ENCODE data around the gene SLC35C1.
A peak's percentile ranks its signal among the peaks of the same experiment; 100 is the strongest.

SLC35C1 gene

GRCh38 chr11:45804761-45805304, at the start of gene SLC35C1:
TSS of gene SLC35C1 (plus strand) at chr11:45805149. CDS start at chr11:45805802, 653 bp downstream.
- peak; percentile 93 for DNase-seq (ENCODE audit: low read depth)

GRCh38 chr11:45755281-45755859, 49.6 kb upstream of the SLC35C1 start:
- no peak for DNase-seq (ENCODE audit: low read depth)

- DNase-seq (ENCODE audit: low read depth) = no peak
Observed at GRCh38 chr11:45756384-45757010, 48.5 kb upstream of the SLC35C1 start.

GRCh38 chr11:45757672-45758071, 47.3 kb upstream of the SLC35C1 start:
- no peak for DNase-seq (ENCODE audit: low read depth)

GRCh38 chr11:45761659-45762058, 43.3 kb upstream of the SLC35C1 start:
- DNase-seq (ENCODE audit: low read depth) = no peak

GRCh38 chr11:45765107-45765668, 39.8 kb upstream of the SLC35C1 start:
- DNase-seq (ENCODE audit: low read depth) = no peak

GRCh38 chr11:45765836-45766235, 39.1 kb upstream of the SLC35C1 start:
- DNase-seq (ENCODE audit: low read depth) = no peak

- DNase-seq (ENCODE audit: low read depth) = no peak
Observed at GRCh38 chr11:45766469-45766868, 38.5 kb upstream of the SLC35C1 start.

GRCh38 chr11:45768486-45768885, 36.5 kb upstream of the SLC35C1 start:
- no peak for DNase-seq (ENCODE audit: low read depth)

- DNase-seq (ENCODE audit: low read depth) = no peak
Observed at GRCh38 chr11:45769960-45770359, 35.0 kb upstream of the SLC35C1 start.

- peak; percentile 55 for DNase-seq (ENCODE audit: low read depth)
Observed at GRCh38 chr11:45771193-45771565, 33.8 kb upstream of the SLC35C1 start.

- DNase-seq (ENCODE audit: low read depth) = peak; percentile 63
Observed at GRCh38 chr11:45771566-45772448, 33.1 kb upstream of the SLC35C1 start.

- no peak for DNase-seq (ENCODE audit: low read depth)
Observed at GRCh38 chr11:45772449-45772774, 32.5 kb upstream of the SLC35C1 start.

- DNase-seq (ENCODE audit: low read depth) = no peak
Observed at GRCh38 chr11:45772986-45773785, 31.8 kb upstream of the SLC35C1 start.

GRCh38 chr11:45773786-45774655, 30.9 kb upstream of the SLC35C1 start:
- DNase-seq (ENCODE audit: low read depth) = no peak

- no peak for DNase-seq (ENCODE audit: low read depth)
Observed at GRCh38 chr11:45774786-45775185, 30.2 kb upstream of the SLC35C1 start.

GRCh38 chr11:45777127-45777969, 27.6 kb upstream of the SLC35C1 start:
- DNase-seq (ENCODE audit: low read depth) = no peak

GRCh38 chr11:45778341-45778740, 26.6 kb upstream of the SLC35C1 start:
- DNase-seq (ENCODE audit: low read depth) = no peak

GRCh38 chr11:45779602-45780001, 25.3 kb upstream of the SLC35C1 start:
- no peak for DNase-seq (ENCODE audit: low read depth)

- DNase-seq (ENCODE audit: low read depth) = no peak
Observed at GRCh38 chr11:45786272-45786671, 18.7 kb upstream of the SLC35C1 start.
